IMR-90 (cell line): ENCODE data around the gene CUL9. TPM values are rescaled to one million over a fixed set of nuclear protein-coding genes. Genes with fewer than 3 reads are reported as not detected.

ENCODE experiments used
- ATAC-seq: fragments of 200-7000 bp; cut with Tn5 transposase; 2 replicates; pipeline ENCODE4 v1.9.1; 2020; ENCODE audit warnings: low read depth, mild to moderate bottlenecking, moderate library complexity
- BruUV-seq: library from RNA; stranded (reverse); fragments of 400-500 nt; replicated peaks from 2 replicates; lab custom pipeline; 2021; lab: Mats Ljungman, UMichigan
- CTCF ChIA-PET: fragments of 300-600 bp; formaldehyde crosslinking; extraction: SDS; loops from one replicate; lab custom pipeline; 2021; ENCODE audit warnings: antibody characterized with exemption; lab: Yijun Ruan, JAX
- POLR2A ChIA-PET: fragments of 300-600 bp; sonication (Branson Sonifier 250); formaldehyde crosslinking; loops from one replicate; lab custom pipeline; 2022; ENCODE audit warnings: antibody characterized with exemption; ENCODE audit not compliant: unreplicated experiment; lab: Charles Lee
- DNase-seq: peaks from one replicate; pipeline ENCODE4 v3.0.0; 2013
- H2AFZ ChIP-seq: replicated peaks from 2 replicates; pipeline ENCODE3; 2013; ENCODE audit warnings: low read length, mild to moderate bottlenecking; ENCODE audit not compliant: poor library complexity
- H2AK5ac ChIP-seq: 2 replicates; pipeline ENCODE4 v1.6.1; 2013; ENCODE audit warnings: low read depth, low read length, inconsistent platforms
- H2AK9ac ChIP-seq: replicated peaks from 2 replicates; pipeline ENCODE3; 2013; ENCODE audit warnings: mild to moderate bottlenecking, low read depth, low read length, moderate library complexity; ENCODE audit not compliant: poor library complexity
- H2BK120ac ChIP-seq: 2 replicates; pipeline ENCODE4 v1.6.1; 2013; ENCODE audit warnings: low read depth, low read length, inconsistent platforms
- H2BK15ac ChIP-seq: 3 replicates; pipeline ENCODE4 v1.6.1; 2013; ENCODE audit warnings: low read depth, low read length, inconsistent platforms
- H2BK20ac ChIP-seq: 2 replicates; pipeline ENCODE4 v1.6.1; 2013; ENCODE audit warnings: low read depth, mild to moderate bottlenecking, inconsistent platforms, low read length, moderate library complexity
- H2BK5ac ChIP-seq: 2 replicates; pipeline ENCODE4 v1.6.1; 2013; ENCODE audit warnings: mild to moderate bottlenecking, low read depth, low read length, inconsistent platforms; ENCODE audit not compliant: poor library complexity, severe bottlenecking
- H3K14ac ChIP-seq: replicated peaks from 2 replicates; pipeline ENCODE4 v1.6.1; 2013; ENCODE audit warnings: low read depth, low read length, inconsistent platforms
- H3K18ac ChIP-seq: 2 replicates; pipeline ENCODE4 v1.6.1; 2013; ENCODE audit warnings: low read depth, low read length, control low read depth
- H3K23ac ChIP-seq: 2 replicates; pipeline ENCODE4 v1.6.1; 2013; ENCODE audit warnings: low read depth, low read length, inconsistent platforms
- H3K27ac ChIP-seq: 2 replicates; pipeline ENCODE4 v1.5.1; 2013; ENCODE audit warnings: mild to moderate bottlenecking, control low read depth, low read length; ENCODE audit not compliant: insufficient read depth
- H3K27me3 ChIP-seq: 2 replicates; pipeline ENCODE4 v1.6.1; 2013; ENCODE audit warnings: low read length; ENCODE audit not compliant: control insufficient read depth, insufficient read depth
- H3K36me3 ChIP-seq: 2 replicates; pipeline ENCODE4 v1.6.1; 2013; ENCODE audit warnings: low read length, mixed read lengths; ENCODE audit not compliant: control insufficient read depth, insufficient read depth
- H3K4ac ChIP-seq: 2 replicates; pipeline ENCODE4 v1.6.1; 2013; ENCODE audit warnings: low read depth, low read length, inconsistent platforms
- H3K4me1 ChIP-seq: 2 replicates; pipeline ENCODE4 v1.6.1; 2013; ENCODE audit warnings: low read length, mixed read lengths; ENCODE audit not compliant: control insufficient read depth, insufficient read depth
- H3K4me2 ChIP-seq: 2 replicates; pipeline ENCODE4 v1.6.1; 2013; ENCODE audit warnings: low read depth, mild to moderate bottlenecking, control low read depth, low read length, moderate library complexity
- H3K4me3 ChIP-seq: 2 replicates; pipeline ENCODE4 v1.5.1; 2013; ENCODE audit warnings: low read depth, mild to moderate bottlenecking, control low read depth, low read length, moderate library complexity; ENCODE audit not compliant: insufficient read depth
- H3K56ac ChIP-seq: 2 replicates; pipeline ENCODE4 v1.6.1; 2013; ENCODE audit warnings: low read length, inconsistent platforms; ENCODE audit not compliant: insufficient read depth; ENCODE audit errors: extremely low read depth
- H3K79me1 ChIP-seq, 2 experiments: 2 replicates each; pipeline ENCODE4 v1.6.1; 2013; ENCODE audit warnings: low read length in 2 of 2, inconsistent platforms in 1 of 2, low read depth in 1 of 2
- H3K9ac ChIP-seq: 2 replicates; pipeline ENCODE4 v1.6.1; 2013; ENCODE audit warnings: low read depth, low read length, control low read depth
- H3K9me1 ChIP-seq: 2 replicates; pipeline ENCODE4 v1.6.1; 2013; ENCODE audit warnings: low read length, inconsistent platforms; ENCODE audit not compliant: insufficient read depth
- H3K9me3 ChIP-seq: 2 replicates; pipeline ENCODE4 v1.6.1; 2013; ENCODE audit warnings: low read length; ENCODE audit not compliant: control insufficient read depth, insufficient read depth
- H4K20me1 ChIP-seq: 2 replicates; pipeline ENCODE4 v1.6.1; 2013; ENCODE audit warnings: low read length, inconsistent platforms; ENCODE audit not compliant: insufficient read depth
- H4K5ac ChIP-seq: 2 replicates; pipeline ENCODE4 v1.6.1; 2013; ENCODE audit warnings: mild to moderate bottlenecking, low read depth, low read length, control low read depth
- H4K8ac ChIP-seq, 2 experiments: 2 replicates each; pipeline ENCODE4 v1.6.1; 2013; ENCODE audit warnings: low read depth in 2 of 2, low read length in 2 of 2, control low read depth in 1 of 2, inconsistent platforms in 1 of 2
- H4K91ac ChIP-seq: 2 replicates; pipeline ENCODE4 v1.6.1; 2013; ENCODE audit warnings: low read depth, low read length, inconsistent platforms; ENCODE audit not compliant: insufficient read depth
- CHD1 ChIP-seq: IDR thresholded peaks from 2 replicates; pipeline ENCODE4 v1.6.1; 2012; ENCODE audit warnings: low read depth, low read length, improper control_type of control experiment
- MXI1 ChIP-seq: IDR thresholded peaks from 2 replicates; pipeline ENCODE4 v1.6.1; 2012; ENCODE audit warnings: low read depth, mild to moderate bottlenecking, low read length, moderate library complexity, borderline replicate concordance
- POLR2A ChIP-seq: IDR thresholded peaks from 2 replicates; pipeline ENCODE4 v1.6.1; 2012; ENCODE audit warnings: mild to moderate bottlenecking, low read depth, low read length
- RCOR1 ChIP-seq: IDR thresholded peaks from 2 replicates; pipeline ENCODE4 v1.6.1; 2012; ENCODE audit warnings: mild to moderate bottlenecking, low read length, improper control_type of control experiment; ENCODE audit not compliant: insufficient replicate concordance
- RFX5 ChIP-seq: IDR thresholded peaks from 2 replicates; pipeline ENCODE4 v1.8.0; 2012; ENCODE audit warnings: low read depth, mild to moderate bottlenecking, low read length, moderate library complexity
- dilution Hi-C: fragments of 300-500 bp; cut with HindIII; formaldehyde crosslinking; loops from one replicate; pipeline ENCODE4 v1.14.3; 2018; ENCODE audit warnings: low sequenced_read_pairs; ENCODE audit not compliant: unreplicated experiment
- in situ Hi-C: fragments of 300-500 bp; cut with MboI; formaldehyde crosslinking; loops from 3 replicates; pipeline ENCODE4 v1.14.3; 2019; ENCODE audit warnings: low sequenced_read_pairs, inconsistent platforms, mixed read lengths
- intact Hi-C: fragments of 100-400 bp; cut with micrococcal nuclease; formaldehyde crosslinking; loops from 2 replicates; pipeline ENCODE4 v1.10.0; 2022
- polyA plus RNA-seq, 3 experiments: library from polyadenylated mRNA; depleted of rRNA; stranded (reverse); fragments of >200 nt; gene quantifications; 2 replicates each; pipeline ENCODE4 v1.2.3, GENCODE V29; 2012; ENCODE audit warnings: low replicate concordance in 1 of 3
- total RNA-seq: library from RNA; depleted of rRNA; stranded (reverse); fragments of >200 nt; gene quantifications from 2 replicates; pipeline ENCODE4 v1.2.3, GENCODE V29; 2012
- TF ChIP-seq, protein P1 (sequence below): conservative IDR thresholded peaks from 2 replicates; pipeline ENCODE4 v1.5.1; 2012; ENCODE audit warnings: mild to moderate bottlenecking, low read depth, low read length, improper control_type of control experiment

Gene CUL9
- total and polyA plus RNA-seq, 2 of the 4 experiments (the other 2 are of a cell fraction) = 7.7 to 19.5 TPM

DNA sequence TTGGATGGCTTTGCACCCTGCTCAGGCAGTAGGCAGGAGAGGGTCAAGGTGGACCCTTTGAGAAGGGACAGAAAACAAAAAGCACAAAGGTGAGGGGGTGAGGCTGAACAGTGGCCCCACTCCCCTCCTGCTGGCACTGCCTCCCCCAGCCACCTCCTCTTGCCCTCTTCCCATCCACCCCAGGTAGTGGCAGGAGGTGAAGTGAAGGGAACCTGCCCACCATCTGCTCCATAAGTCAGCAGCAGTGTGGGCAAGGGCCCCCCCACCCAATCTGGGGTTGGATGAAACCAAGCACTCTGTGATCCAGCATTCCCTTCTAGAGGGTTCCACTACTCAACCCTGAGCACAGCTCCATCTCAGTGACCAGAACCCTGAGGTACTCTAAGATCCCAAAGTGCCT, 89.9 kb downstream of the CUL9 start:
- no peak overlapping the region for H2BK120ac ChIP-seq
- no peak overlapping the region for H2AK5ac ChIP-seq
- H2AFZ ChIP-seq = no peak overlapping the region
- no peak overlapping the region for H3K4me3 ChIP-seq
- H3K9ac ChIP-seq = no peak overlapping the region
- no peak overlapping the region for H4K5ac ChIP-seq
- ChIA-PET POLR2A (no interaction called here), CTCF (no interaction called here)
- no peaks in the 10 kb centered on the region for H3K79me1 ChIP-seq
- dilution Hi-C loops = no loop called here
- H2AK9ac ChIP-seq = no peak overlapping the region
- DNase-seq (no peak), ATAC-seq (no peak)
- no peak overlapping the region for H3K23ac ChIP-seq
- H3K4me1 ChIP-seq = peaks cover 4% of the 10 kb centered on the region; the same call in 1 of the 2 replicates
- H2BK20ac ChIP-seq = no peak overlapping the region
- no peak overlapping the region for H4K8ac ChIP-seq
- H3K36me3 ChIP-seq = no peaks in the 10 kb centered on the region
- no peak overlapping the region for H3K27ac ChIP-seq
- TF ChIP-seq RCOR1 (no peak), MXI1 (no peak), CHD1 (no peak), RFX5 (no peak), POLR2A (no peak)
- TF ChIP-seq, protein P1, sequence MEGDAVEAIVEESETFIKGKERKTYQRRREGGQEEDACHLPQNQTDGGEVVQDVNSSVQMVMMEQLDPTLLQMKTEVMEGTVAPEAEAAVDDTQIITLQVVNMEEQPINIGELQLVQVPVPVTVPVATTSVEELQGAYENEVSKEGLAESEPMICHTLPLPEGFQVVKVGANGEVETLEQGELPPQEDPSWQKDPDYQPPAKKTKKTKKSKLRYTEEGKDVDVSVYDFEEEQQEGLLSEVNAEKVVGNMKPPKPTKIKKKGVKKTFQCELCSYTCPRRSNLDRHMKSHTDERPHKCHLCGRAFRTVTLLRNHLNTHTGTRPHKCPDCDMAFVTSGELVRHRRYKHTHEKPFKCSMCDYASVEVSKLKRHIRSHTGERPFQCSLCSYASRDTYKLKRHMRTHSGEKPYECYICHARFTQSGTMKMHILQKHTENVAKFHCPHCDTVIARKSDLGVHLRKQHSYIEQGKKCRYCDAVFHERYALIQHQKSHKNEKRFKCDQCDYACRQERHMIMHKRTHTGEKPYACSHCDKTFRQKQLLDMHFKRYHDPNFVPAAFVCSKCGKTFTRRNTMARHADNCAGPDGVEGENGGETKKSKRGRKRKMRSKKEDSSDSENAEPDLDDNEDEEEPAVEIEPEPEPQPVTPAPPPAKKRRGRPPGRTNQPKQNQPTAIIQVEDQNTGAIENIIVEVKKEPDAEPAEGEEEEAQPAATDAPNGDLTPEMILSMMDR = no peak
- peaks cover 78% of the 10 kb centered on the region for H3K27me3 ChIP-seq
- no peaks in the 10 kb centered on the region; the same call in 1 of the 2 replicates for H4K20me1 ChIP-seq
- in situ Hi-C loops = no loop called here
- no peak overlapping the region for H3K4ac ChIP-seq
- intact Hi-C loops = no loop called here
- H3K56ac ChIP-seq = no peak overlapping the region
- H3K9me3 ChIP-seq = no peaks in the 10 kb centered on the region
- H2BK15ac ChIP-seq = no peak overlapping the region
- no peak overlapping the region for H3K4me2 ChIP-seq
- H3K18ac ChIP-seq = no peak overlapping the region
- H2BK5ac ChIP-seq = no peak overlapping the region
- BruUV-seq = no TSS peak
- peaks cover 8% of the 10 kb centered on the region for H3K9me1 ChIP-seq
- H4K91ac ChIP-seq = no peak overlapping the region
- no peak overlapping the region for H3K14ac ChIP-seq
